ENCODE data around the gene SPNS2.

DNA sequence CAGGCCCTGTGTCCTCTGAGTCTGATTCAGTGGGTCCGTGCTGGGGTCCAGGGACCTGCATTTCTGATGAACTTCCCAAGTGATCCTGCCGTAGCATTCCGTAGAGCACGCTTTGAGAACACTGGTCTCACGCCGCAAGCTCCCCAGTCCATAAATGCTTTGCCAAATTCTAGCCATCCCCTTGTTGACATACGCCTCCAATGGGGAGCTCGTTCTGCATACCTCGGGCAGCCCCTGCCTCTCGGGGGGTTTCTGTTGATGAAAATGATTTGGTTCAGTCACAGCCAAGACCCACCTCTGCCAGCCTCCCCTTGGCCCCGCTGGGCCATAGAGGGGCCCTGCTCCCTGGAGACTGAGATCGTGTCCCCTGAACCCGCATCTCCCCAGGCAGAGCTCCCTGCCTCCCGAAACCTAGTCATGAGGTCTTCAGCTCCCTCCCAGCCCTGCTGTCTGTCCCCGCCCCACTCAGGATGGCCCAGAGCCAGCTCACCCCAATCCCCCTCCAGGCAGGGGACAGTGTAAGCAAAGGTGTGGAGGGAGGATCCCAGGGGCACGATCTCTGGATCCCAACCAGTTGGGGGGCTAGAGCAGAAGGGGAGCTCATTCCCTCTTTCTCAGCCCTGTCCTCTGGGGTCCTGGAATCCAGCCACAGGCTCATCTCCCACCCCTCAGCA, 16.2 kb upstream of the SPNS2 start:
- TF ChIP-seq, protein P1, sequence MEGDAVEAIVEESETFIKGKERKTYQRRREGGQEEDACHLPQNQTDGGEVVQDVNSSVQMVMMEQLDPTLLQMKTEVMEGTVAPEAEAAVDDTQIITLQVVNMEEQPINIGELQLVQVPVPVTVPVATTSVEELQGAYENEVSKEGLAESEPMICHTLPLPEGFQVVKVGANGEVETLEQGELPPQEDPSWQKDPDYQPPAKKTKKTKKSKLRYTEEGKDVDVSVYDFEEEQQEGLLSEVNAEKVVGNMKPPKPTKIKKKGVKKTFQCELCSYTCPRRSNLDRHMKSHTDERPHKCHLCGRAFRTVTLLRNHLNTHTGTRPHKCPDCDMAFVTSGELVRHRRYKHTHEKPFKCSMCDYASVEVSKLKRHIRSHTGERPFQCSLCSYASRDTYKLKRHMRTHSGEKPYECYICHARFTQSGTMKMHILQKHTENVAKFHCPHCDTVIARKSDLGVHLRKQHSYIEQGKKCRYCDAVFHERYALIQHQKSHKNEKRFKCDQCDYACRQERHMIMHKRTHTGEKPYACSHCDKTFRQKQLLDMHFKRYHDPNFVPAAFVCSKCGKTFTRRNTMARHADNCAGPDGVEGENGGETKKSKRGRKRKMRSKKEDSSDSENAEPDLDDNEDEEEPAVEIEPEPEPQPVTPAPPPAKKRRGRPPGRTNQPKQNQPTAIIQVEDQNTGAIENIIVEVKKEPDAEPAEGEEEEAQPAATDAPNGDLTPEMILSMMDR (IDR thresholded peaks at IDR 0.05) = no peak
- TF ChIP-seq POLR2A (IDR thresholded peaks at IDR 0.05) = no peak
- TF ChIP-seq EP300 (IDR thresholded peaks at IDR 0.05) = no peak

All from tibial nerve (tissue), 4 donors.